H9 (cell line): Measurements from ENCODE around the gene LRRC31. TPM values are rescaled to one million over a fixed set of nuclear protein-coding genes. Genes with fewer than 3 reads are reported as not detected.

ENCODE experiments used
- DNase-seq: peaks from one replicate; pipeline ENCODE4 v3.0.0-alpha.2; 2017
- H2AFZ ChIP-seq: one replicate; pipeline ENCODE4 v1.6.1; 2013; ENCODE audit warnings: mild to moderate bottlenecking, low read length, control low read depth, moderate library complexity
- H2AK5ac ChIP-seq: 2 replicates; pipeline ENCODE4 v1.6.1; 2013; ENCODE audit warnings: low read length, control low read depth, mixed read lengths; ENCODE audit not compliant: insufficient read length
- H2BK120ac ChIP-seq: one replicate; pipeline ENCODE4 v1.6.1; 2013; ENCODE audit warnings: low read depth, mild to moderate bottlenecking, low read length, control low read depth, inconsistent platforms; ENCODE audit not compliant: poor library complexity, severe bottlenecking
- H2BK12ac ChIP-seq: 2 replicates; pipeline ENCODE4 v1.6.1; 2013; ENCODE audit warnings: low read length, control low read depth, mixed read lengths, low read depth; ENCODE audit not compliant: insufficient read length
- H2BK15ac ChIP-seq: 2 replicates; pipeline ENCODE4 v1.6.1; 2013; ENCODE audit warnings: low read depth, low read length, control low read depth
- H2BK20ac ChIP-seq: one replicate; pipeline ENCODE4 v1.6.1; 2013; ENCODE audit warnings: low read depth, mild to moderate bottlenecking, low read length, control low read depth, inconsistent platforms; ENCODE audit not compliant: poor library complexity, severe bottlenecking
- H2BK5ac ChIP-seq: 2 replicates; pipeline ENCODE4 v1.6.1; 2013; ENCODE audit warnings: low read length, control low read depth, mixed read lengths; ENCODE audit not compliant: insufficient read length
- H3K14ac ChIP-seq: 2 replicates; pipeline ENCODE4 v1.6.1; 2013; ENCODE audit warnings: low read length, control low read depth; ENCODE audit not compliant: insufficient read depth
- H3K18ac ChIP-seq: 2 replicates; pipeline ENCODE4 v1.6.1; 2013; ENCODE audit warnings: low read depth, mild to moderate bottlenecking, mixed read lengths, low read length, control low read depth; ENCODE audit not compliant: insufficient read length
- H3K23ac ChIP-seq: 2 replicates; pipeline ENCODE4 v1.6.1; 2013; ENCODE audit warnings: low read length, control low read depth, mixed read lengths, low read depth; ENCODE audit not compliant: insufficient read length
- H3K23me2 ChIP-seq: 2 replicates; pipeline ENCODE4 v1.6.1; 2013; ENCODE audit warnings: low read depth, mild to moderate bottlenecking, mixed read lengths, low read length, control low read depth; ENCODE audit not compliant: insufficient read length, poor library complexity, severe bottlenecking
- H3K27ac ChIP-seq: 2 replicates; pipeline ENCODE4 v1.5.1; 2013; ENCODE audit warnings: low read length, control low read depth, mixed read lengths, low read depth; ENCODE audit not compliant: insufficient read length
- H3K27me3 ChIP-seq: 2 replicates; pipeline ENCODE4 v1.6.1; 2013; ENCODE audit warnings: low read length, control low read depth, inconsistent platforms; ENCODE audit not compliant: insufficient read depth
- H3K4ac ChIP-seq: 2 replicates; pipeline ENCODE4 v1.6.1; 2013; ENCODE audit warnings: low read depth, mild to moderate bottlenecking, control low read depth, inconsistent platforms, low read length, moderate library complexity
- H3K4me1 ChIP-seq: 2 replicates; pipeline ENCODE4 v1.6.1; 2013; ENCODE audit warnings: low read length, control low read depth, inconsistent platforms; ENCODE audit not compliant: insufficient read depth
- H3K4me2 ChIP-seq: 2 replicates; pipeline ENCODE4 v1.6.1; 2013; ENCODE audit warnings: low read length, control low read depth, mixed read lengths; ENCODE audit not compliant: insufficient read length, insufficient read depth
- H3K56ac ChIP-seq: 2 replicates; pipeline ENCODE4 v1.6.1; 2013; ENCODE audit warnings: low read depth, mild to moderate bottlenecking, mixed read lengths, low read length, control low read depth; ENCODE audit not compliant: insufficient read length
- H3K79me1 ChIP-seq: 2 replicates; pipeline ENCODE4 v1.6.1; 2013; ENCODE audit warnings: low read depth, mild to moderate bottlenecking, moderate library complexity, low read length, control low read depth, inconsistent platforms; ENCODE audit not compliant: insufficient read depth, poor library complexity, severe bottlenecking
- H3K79me2 ChIP-seq: 2 replicates; pipeline ENCODE4 v1.6.1; 2013; ENCODE audit warnings: low read length, control low read depth, inconsistent platforms; ENCODE audit not compliant: insufficient read depth
- H3K9ac ChIP-seq: 2 replicates; pipeline ENCODE4 v1.6.1; 2013; ENCODE audit warnings: low read length, control low read depth, mixed read lengths; ENCODE audit not compliant: insufficient read length; ENCODE audit errors: extremely low read depth
- H3K9me3 ChIP-seq: one replicate; pipeline ENCODE4 v1.6.1; 2013; ENCODE audit warnings: low read depth, low read length, inconsistent platforms; ENCODE audit not compliant: control insufficient read depth
- H3T11ph ChIP-seq: one replicate; pipeline ENCODE4 v1.6.1; 2013; ENCODE audit warnings: mild to moderate bottlenecking, low read length, control low read depth, inconsistent platforms
- H4K20me1 ChIP-seq: one replicate; pipeline ENCODE4 v1.6.1; 2013; ENCODE audit not compliant: control insufficient read depth, insufficient read length, insufficient read depth
- H4K5ac ChIP-seq: 2 replicates; pipeline ENCODE4 v1.6.1; 2013; ENCODE audit warnings: low read depth, mild to moderate bottlenecking, mixed read lengths, low read length, control low read depth; ENCODE audit not compliant: insufficient read length
- H4K8ac ChIP-seq: replicated peaks from 2 replicates; pipeline ENCODE4 v1.6.1; 2013; ENCODE audit warnings: low read length, control low read depth, mixed read lengths, low read depth; ENCODE audit not compliant: insufficient read length
- H4K91ac ChIP-seq: 2 replicates; pipeline ENCODE4 v1.6.1; 2013; ENCODE audit warnings: low read depth, mild to moderate bottlenecking, moderate library complexity, mixed read lengths, low read length, control low read depth; ENCODE audit not compliant: insufficient read length
- H3K27ac Mint-ChIP-seq, 3 experiments: 2 replicates in 2 of 3; 3 replicates in 1 of 3; pipeline ENCODE4 v1.8.0; 2020 to 2021; ENCODE audit warnings: mixed read lengths in 3 of 3, mild to moderate bottlenecking in 1 of 3, moderate library complexity in 1 of 3
- H3K27me3 Mint-ChIP-seq: 2 replicates; pipeline ENCODE4 v1.8.0; 2021; ENCODE audit warnings: low read depth, mild to moderate bottlenecking, moderate library complexity, mixed read lengths
- H3K36me3 Mint-ChIP-seq, 3 experiments: 2 replicates in 2 of 3; 3 replicates in 1 of 3; pipeline ENCODE4 v1.8.0; 2020 to 2021; ENCODE audit warnings: low read depth in 3 of 3, mixed read lengths in 3 of 3; ENCODE audit not compliant: insufficient read depth in 1 of 3
- H3K4me1 Mint-ChIP-seq, 2 experiments: 2 replicates each; pipeline ENCODE4 v1.8.0; 2020; ENCODE audit warnings: mixed read lengths in 2 of 2
- H3K4me3 Mint-ChIP-seq, 2 experiments: 2 replicates in 1 of 2; 3 replicates in 1 of 2; pipeline ENCODE4 v1.8.0; 2020 to 2021; ENCODE audit warnings: mild to moderate bottlenecking in 2 of 2, mixed read lengths in 2 of 2, moderate library complexity in 1 of 2
- H3K9me3 Mint-ChIP-seq, 2 experiments: 2 replicates in 1 of 2; 3 replicates in 1 of 2; pipeline ENCODE4 v1.8.0; 2020; ENCODE audit warnings: mild to moderate bottlenecking in 2 of 2, mixed read lengths in 2 of 2, moderate library complexity in 1 of 2
- WGBS: extraction: QIAGEN DNeasy Blood & Tissue Kit; methylation state at CpG from one replicate; pipeline ENCODE4 v1.1.7; 2013; ENCODE audit warnings: missing lambda C conversion rate, low lambda C conversion rate, mixed read lengths; ENCODE audit not compliant: insufficient read length; ENCODE audit errors: extremely low coverage; 5-methylcytosine and 5-hydroxymethylcytosine counted together
- total RNA-seq: library from RNA; stranded (reverse); gene quantifications from 2 replicates; pipeline ENCODE4 v1.2.1, GENCODE V29; 2021
- TF ChIP-seq, protein P1 (sequence below): fragments of 200-600 bp; sonication (generic); conservative IDR thresholded peaks from 3 replicates; pipeline ENCODE4 v1.8.0; 2021; ENCODE audit warnings: antibody characterized with exemption, mild to moderate bottlenecking

The LRRC31 gene
- total RNA-seq, 1 experiment from 2014 or later: not detected

DNA sequence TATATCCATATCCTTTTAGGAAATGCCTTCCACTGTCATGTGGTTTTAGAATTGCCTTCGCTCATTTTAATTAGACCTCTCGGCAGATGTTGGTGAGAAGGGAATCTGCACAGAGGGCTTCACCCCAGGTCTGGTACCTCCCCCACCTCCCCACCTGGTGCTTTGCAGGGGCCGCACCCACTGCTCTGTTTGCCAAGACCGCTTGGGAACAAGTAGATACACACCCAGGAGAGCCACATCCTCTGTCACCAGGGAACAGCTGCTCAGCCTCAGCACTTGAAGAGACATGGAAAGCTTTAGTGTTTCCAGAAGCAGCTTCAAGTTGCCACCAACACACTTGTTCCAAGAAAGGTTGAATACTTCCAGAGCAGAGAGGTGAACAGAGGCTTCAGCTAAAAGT is 21.8 kb downstream of the LRRC31 start:
- Histone ChIP-seq H2BK20ac (no peak overlapping the region), H2AFZ (no peak overlapping the region), H3K14ac (no peak overlapping the region), H3K27me3 (no peaks in the 10 kb centered on the region; the same call in 1 of the 2 replicates), H2BK15ac (no peak overlapping the region), H3K4ac (no peak overlapping the region), H3K79me1 (no peaks in the 10 kb centered on the region), H4K20me1 (no peaks in the 10 kb centered on the region), H2BK12ac (no peak overlapping the region), H3K18ac (no peak overlapping the region), H4K8ac (no peak overlapping the region), H3K23ac (no peak overlapping the region), H3K4me1 (no peaks in the 10 kb centered on the region), H3K27ac (no peak overlapping the region), H3K4me2 (no peak overlapping the region), H3T11ph (no peak overlapping the region), H3K56ac (no peak overlapping the region), H3K79me2 (no peaks in the 10 kb centered on the region), H3K23me2 (no peaks in the 10 kb centered on the region), H2BK120ac (no peak overlapping the region), H2AK5ac (no peak overlapping the region), H3K9me3 (no peaks in the 10 kb centered on the region), H4K91ac (no peak overlapping the region), H4K5ac (no peak overlapping the region), H3K9ac (no peak overlapping the region), H2BK5ac (no peak overlapping the region)
- Mint-ChIP-seq H3K4me1 (no peaks in the 10 kb centered on the region), H3K27ac (no peak overlapping the region), H3K4me3 (no peak overlapping the region), H3K9me3 (no peaks in the 10 kb centered on the region), H3K27me3 (no peaks in the 10 kb centered on the region), H3K36me3 (no peaks in the 10 kb centered on the region)
- DNase-seq: no peak
- WGBS: no CpG with 5 or more reads among the region's 4 CpGs
- TF ChIP-seq, protein P1, sequence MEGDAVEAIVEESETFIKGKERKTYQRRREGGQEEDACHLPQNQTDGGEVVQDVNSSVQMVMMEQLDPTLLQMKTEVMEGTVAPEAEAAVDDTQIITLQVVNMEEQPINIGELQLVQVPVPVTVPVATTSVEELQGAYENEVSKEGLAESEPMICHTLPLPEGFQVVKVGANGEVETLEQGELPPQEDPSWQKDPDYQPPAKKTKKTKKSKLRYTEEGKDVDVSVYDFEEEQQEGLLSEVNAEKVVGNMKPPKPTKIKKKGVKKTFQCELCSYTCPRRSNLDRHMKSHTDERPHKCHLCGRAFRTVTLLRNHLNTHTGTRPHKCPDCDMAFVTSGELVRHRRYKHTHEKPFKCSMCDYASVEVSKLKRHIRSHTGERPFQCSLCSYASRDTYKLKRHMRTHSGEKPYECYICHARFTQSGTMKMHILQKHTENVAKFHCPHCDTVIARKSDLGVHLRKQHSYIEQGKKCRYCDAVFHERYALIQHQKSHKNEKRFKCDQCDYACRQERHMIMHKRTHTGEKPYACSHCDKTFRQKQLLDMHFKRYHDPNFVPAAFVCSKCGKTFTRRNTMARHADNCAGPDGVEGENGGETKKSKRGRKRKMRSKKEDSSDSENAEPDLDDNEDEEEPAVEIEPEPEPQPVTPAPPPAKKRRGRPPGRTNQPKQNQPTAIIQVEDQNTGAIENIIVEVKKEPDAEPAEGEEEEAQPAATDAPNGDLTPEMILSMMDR: no peak
